ENCODE measurements around the gene BUD31.

GRCh38 chr7:99362801-99363200, 46.0 kb upstream of the BUD31 start:
- TF ChIP-seq, protein P1, sequence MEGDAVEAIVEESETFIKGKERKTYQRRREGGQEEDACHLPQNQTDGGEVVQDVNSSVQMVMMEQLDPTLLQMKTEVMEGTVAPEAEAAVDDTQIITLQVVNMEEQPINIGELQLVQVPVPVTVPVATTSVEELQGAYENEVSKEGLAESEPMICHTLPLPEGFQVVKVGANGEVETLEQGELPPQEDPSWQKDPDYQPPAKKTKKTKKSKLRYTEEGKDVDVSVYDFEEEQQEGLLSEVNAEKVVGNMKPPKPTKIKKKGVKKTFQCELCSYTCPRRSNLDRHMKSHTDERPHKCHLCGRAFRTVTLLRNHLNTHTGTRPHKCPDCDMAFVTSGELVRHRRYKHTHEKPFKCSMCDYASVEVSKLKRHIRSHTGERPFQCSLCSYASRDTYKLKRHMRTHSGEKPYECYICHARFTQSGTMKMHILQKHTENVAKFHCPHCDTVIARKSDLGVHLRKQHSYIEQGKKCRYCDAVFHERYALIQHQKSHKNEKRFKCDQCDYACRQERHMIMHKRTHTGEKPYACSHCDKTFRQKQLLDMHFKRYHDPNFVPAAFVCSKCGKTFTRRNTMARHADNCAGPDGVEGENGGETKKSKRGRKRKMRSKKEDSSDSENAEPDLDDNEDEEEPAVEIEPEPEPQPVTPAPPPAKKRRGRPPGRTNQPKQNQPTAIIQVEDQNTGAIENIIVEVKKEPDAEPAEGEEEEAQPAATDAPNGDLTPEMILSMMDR (IDR thresholded peaks at IDR 0.05): no peak
- TF ChIP-seq POLR2A (IDR thresholded peaks at IDR 0.05) (no peak), EP300 (IDR thresholded peaks at IDR 0.05) (no peak), POLR2AphosphoS5 (IDR thresholded peaks at IDR 0.05) (no peak)
